GM19025 (cell line): ENCODE measurements around the gene SNX8.
"Not testable (repeated sequence)": the region's sequence is repeated elsewhere in the genome, so short reads cannot be mapped to it uniquely, and the experiment has no call there.

Source experiments
- ATAC-seq: cut with Tn5 transposase; IDR thresholded peaks from one replicate; pipeline ENCODE4 v1.9.1; 2021; ENCODE audit warnings: mild to moderate bottlenecking, low read depth, moderate library complexity; ENCODE audit not compliant: unreplicated experiment

The SNX8 gene

GRCh38 chr7:2295936-2296620 lies 18.2 kb downstream of the SNX8 start:
- no peak for ATAC-seq

DNA sequence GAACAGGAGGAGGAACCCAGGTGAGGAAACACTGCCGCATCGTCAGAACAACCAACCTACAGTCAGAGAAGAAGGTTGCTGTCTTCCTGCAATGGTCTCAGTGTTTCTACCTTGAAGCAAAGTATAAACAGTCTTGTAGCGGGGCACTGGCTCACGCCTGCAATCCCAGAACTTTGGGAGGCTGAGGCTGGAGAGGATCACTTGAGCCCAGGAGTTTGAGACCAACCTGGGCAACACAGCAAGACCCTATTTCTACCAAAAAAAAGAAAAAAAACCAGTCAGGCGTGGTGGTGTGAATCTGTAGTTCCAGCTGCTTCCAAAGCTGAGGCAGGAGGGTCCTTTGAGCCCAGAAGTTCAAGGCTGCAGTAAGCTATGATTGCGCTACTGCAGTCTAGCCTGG lies 23.4 kb downstream of the SNX8 start:
- ATAC-seq: no peak

DNA sequence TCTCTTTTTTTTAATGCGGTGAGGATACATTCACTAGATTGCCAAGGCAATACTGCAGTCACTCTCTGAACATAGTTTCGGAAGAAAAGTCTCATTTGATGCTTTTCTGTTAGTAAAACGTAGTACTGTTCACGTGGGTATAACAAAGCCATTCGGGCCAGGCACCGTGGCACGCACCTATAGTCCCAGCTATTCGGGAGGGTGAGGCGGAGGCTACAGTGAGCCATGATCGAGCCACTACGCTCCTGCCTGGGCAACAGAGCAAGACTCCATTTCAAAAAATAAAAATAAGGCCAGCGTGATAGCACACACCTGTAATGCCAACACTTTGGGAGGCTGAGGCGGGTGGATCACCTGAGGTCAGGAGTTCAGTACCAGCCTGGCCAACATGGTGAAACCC lies 24.6 kb downstream of the SNX8 start:
- ATAC-seq: no peak

- no peak for ATAC-seq
These were observed 25.1 kb downstream of the SNX8 start for GRCh38 chr7:2289111-2289586.

GRCh38 chr7:2288503-2288902 lies 25.7 kb downstream of the SNX8 start:
- ATAC-seq: peak; percentile 55

DNA sequence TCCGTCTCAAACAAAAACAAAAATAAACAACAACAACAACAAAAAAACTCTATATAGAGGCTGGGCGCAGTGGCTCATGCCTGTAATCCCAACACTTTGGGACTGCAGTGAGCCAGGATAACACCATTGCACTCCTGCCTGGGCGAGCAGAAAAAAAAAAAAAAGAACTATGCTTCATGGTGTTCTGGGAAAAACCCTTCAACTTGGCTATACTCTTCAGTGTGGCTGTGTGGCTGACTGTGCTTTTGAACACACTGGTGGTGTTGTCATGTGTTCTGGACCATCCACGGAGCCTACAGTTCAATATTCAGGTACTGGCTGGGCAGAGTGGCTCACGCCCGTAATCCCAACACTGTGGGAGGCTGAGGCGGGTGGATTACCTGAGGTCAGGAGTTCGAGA lies 26.5 kb downstream of the SNX8 start:
- no peak for ATAC-seq

GRCh38 chr7:2283074-2283473 lies 31.2 kb downstream of the SNX8 start:
- ATAC-seq: no peak

DNA sequence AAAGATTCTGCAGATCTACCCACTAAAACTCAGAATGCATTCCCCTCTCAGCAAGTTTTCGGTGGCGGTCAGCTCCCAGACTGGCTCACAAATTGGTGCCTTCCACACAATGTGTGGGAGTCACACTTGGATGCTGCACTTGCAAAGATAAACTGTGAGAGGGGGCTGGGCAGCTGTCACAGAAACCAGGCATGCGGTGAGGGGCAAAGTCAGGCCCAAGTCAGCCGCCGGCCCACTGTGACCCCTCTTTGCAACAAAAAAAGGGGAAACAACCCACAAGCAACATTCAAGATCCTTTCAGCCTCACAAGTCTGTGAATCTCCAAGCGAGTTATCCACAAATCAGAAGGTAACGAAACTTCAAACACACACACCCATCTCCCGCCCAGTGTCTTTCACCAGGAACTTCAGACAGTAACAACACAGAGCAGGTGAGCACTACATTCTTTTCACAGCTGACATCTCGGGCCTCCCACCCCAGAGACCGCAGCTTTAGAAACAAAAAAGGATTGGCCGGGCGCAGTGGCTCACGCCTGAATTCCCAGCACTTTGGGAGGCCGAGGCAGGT lies 32.0 kb downstream of the SNX8 start:
- ATAC-seq: no peak

GRCh38 chr7:2281541-2281940 lies 32.7 kb downstream of the SNX8 start:
- ATAC-seq: no peak

DNA sequence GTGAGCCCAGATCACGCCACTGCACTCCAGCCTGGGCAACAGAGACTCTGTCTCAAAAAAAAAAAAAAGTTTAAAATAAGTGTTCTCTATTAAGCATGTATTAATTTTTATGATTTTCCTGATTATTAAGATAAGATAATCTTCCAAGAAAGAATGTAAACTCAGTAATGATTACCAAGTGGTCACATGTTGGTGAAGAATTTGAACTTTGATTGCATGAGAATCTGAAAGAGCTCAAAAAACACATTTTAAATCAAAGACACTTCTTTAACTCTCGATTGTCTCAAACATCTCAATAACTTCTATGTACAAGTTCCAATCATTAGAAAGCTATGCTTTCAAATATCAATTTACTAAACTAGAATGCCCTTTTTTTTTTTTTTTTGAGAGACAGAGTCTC lies 33.8 kb downstream of the SNX8 start:
- ATAC-seq: no peak

- ATAC-seq: no peak
These were observed 34.3 kb downstream of the SNX8 start for GRCh38 chr7:2279896-2280295.

- ATAC-seq: no peak
These were observed 36.2 kb downstream of the SNX8 start for GRCh38 chr7:2278026-2278425.

DNA sequence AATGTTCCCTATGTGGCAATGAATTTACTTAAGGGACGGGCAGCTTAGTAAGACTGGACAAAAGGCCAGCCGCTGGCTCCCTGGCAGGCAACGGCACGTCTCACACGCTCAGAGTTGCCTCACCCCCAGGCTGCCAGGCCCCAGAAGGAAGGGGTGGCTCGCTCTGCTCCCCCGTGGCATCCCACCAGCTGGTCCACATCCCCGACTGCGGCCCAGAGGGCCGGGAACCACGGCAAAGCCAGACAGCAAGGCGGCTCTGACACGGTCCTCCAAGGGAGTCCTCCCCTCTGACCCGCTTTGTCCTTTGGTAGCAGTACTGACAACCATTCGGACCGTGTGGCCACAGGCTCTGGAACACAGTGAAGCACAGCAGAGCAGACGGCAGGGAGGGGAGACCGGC lies 38.1 kb downstream of the SNX8 start:
- no peak for ATAC-seq

GRCh38 chr7:2275101-2275500 lies 39.1 kb downstream of the SNX8 start:
- ATAC-seq: no peak

- ATAC-seq: no peak
These were observed 39.6 kb downstream of the SNX8 start for GRCh38 chr7:2274666-2275065.

- no peak for ATAC-seq
These were observed 40.4 kb downstream of the SNX8 start for GRCh38 chr7:2273866-2274265.

GRCh38 chr7:2272031-2272430 lies 42.2 kb downstream of the SNX8 start:
- no peak for ATAC-seq

DNA sequence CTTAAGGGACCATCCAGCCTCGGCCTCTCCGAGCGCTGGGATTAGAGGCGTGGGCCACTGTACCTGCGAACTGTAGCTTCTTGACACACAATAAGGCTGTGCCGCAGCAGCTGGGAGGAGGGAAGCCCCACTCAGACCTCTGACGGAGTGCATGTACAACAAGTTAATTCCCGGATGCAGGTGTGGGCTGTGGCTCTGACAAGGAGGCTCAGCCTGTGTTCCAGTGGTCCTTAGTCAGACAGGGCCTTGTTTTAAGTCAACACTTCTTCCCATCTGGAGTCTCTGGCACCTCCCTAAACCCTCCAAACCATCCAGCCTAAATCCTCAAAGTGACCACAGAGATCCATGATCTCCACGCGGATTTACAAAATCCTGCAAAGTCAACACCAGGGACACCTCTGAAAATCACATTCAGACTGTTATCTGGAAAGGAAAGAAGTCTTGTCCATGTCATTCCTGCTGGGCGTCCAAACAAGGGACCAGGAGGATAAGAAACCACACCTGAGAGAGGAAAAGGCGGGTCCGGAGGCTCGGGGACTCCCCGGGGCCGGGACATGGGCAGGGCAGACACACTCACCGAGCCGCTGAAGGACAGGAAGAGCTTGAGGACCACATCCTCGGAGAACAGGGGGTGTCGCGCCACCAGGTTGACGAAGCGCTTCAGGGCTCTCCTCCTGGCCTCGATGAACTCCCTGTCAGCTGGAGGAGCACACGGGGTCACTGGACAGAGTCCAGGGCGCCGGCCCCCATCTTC lies 42.8 kb downstream of the SNX8 start:
- no peak for ATAC-seq

DNA sequence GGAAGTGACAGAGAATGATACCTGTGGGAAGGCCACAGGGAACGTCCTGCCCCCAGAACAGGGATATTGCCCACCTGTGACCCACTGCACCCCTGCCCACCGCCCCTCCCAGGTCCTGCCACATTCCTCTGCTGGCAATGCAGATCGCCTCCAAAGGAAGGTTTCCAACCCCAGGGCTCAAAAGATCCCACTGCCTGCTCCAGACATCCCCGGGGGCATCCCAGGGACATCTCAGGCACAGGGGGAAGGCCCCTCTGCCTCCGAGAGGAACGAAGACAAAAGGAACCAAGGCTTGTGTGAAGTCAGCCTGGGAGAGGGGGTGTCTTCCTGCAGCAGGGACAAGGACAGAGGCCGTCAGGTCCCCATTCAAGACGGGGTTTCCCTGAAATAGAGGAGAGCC lies 43.7 kb downstream of the SNX8 start:
- no peak for ATAC-seq

- no peak for ATAC-seq
These were observed 44.2 kb downstream of the SNX8 start for GRCh38 chr7:2269991-2270460.

DNA sequence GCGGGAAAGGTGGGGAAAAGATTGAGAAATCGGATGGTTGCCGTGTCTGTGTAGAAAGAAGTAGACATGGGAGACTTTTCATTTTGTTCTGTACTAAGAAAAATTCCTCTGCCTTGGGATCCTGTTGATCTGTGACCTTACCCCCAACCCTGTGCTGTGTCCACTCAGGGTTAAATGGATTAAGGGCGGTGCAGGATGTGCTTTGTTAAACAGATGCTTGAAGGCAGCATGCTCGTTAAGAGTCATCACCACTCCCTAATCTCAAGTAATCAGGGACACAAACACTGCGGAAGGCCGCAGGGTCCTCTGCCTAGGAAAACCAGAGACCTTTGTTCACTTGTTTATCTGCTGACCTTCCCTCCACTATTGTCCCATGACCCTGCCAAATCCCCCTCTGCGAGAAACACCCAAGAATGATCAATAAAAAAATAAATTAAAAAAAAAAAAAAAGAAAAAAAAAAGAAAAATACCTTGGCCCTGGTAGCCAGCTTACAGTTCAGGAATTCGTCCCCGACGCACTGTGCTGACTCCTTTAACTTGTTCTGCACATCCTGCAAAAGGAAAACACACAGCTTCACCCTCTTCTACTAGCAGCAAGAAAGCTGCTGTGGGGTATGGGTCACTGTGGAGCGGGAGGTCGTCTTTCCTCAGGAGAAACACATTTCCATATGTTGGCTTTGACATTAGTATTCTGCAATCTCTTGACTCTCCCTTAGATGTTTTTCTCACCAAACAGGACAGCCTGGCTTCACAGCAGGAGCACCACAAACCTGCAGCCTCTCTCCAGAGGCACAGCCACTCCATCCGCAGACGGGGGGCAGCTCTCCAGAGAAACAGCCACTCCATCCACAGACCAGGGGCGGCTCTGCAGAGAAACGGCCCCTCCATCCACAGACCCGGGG lies 44.9 kb downstream of the SNX8 start:
- ATAC-seq: not testable (repeated sequence)
